Suprapubic skin (tissue), 4 donors: ENCODE results near the gene NUP85. TPM values are rescaled to one million over a fixed set of nuclear protein-coding genes. Genes with fewer than 3 reads are reported as not detected.
"Not testable (repeated sequence)": the region's sequence is repeated elsewhere in the genome, so short reads cannot be mapped to it uniquely, and the experiment has no call there.

Experiments
- DNase-seq, 2 donors: peaks; one replicate each; pipeline ENCODE4 v3.0.0-alpha.2; 2019; ENCODE audit warnings: low spot score in 2 of 2
- H3K27ac ChIP-seq: fragments of 200-600 bp; sonication (generic); one replicate; pipeline ENCODE4 v1.5.1; 2019
- H3K27me3 ChIP-seq: fragments of 200-600 bp; sonication (generic); one replicate; pipeline ENCODE4 v1.5.1; 2019
- H3K36me3 ChIP-seq: fragments of 200-600 bp; sonication (generic); one replicate; pipeline ENCODE4 v1.5.1; 2019
- H3K4me1 ChIP-seq: fragments of 200-600 bp; sonication (generic); one replicate; pipeline ENCODE4 v1.5.1; 2019
- H3K4me3 ChIP-seq: fragments of 200-600 bp; sonication (generic); one replicate; pipeline ENCODE4 v1.5.1; 2019; ENCODE audit warnings: mild to moderate bottlenecking
- H3K9me3 ChIP-seq: fragments of 200-600 bp; sonication (generic); one replicate; pipeline ENCODE4 v1.5.1; 2019
- CTCF ChIP-seq, 2 donors: fragments of 200-600 bp in 1 of 2; fragments of 450-650 bp in 1 of 2; sonication (generic) in 1 of 2; IDR thresholded peaks; one replicate each; pipeline ENCODE4 v1.5.1; 2016 to 2019; ENCODE audit warnings: antibody characterized with exemption in 2 of 2, mild to moderate bottlenecking in 1 of 2, moderate library complexity in 1 of 2
- EP300 ChIP-seq: sonication (generic); formaldehyde crosslinking; IDR thresholded peaks from one replicate; pipeline ENCODE4 v1.6.1; 2017; ENCODE audit warnings: antibody characterized with exemption
- POLR2A ChIP-seq, 2 donors: fragments of 450-650 bp; IDR thresholded peaks; one replicate each; pipeline ENCODE4 v1.6.1; 2017; ENCODE audit warnings: antibody characterized with exemption in 2 of 2, mild to moderate bottlenecking in 2 of 2, moderate library complexity in 2 of 2
- POLR2AphosphoS5 ChIP-seq, 3 donors: sonication (generic); formaldehyde crosslinking; IDR thresholded peaks; one replicate each; pipeline ENCODE4 v1.6.1; 2017; ENCODE audit warnings: antibody characterized with exemption in 3 of 3
- WGBS: methylation state at CpG from one replicate; pipeline ENCODE4 v1.1.5; 2018; 5-methylcytosine and 5-hydroxymethylcytosine counted together
- total RNA-seq, 4 donors: library from RNA; depleted of rRNA; stranded (reverse); fragments of >200 nt; gene quantifications; one replicate each; pipeline ENCODE4 v1.1.0, GENCODE V29; 2016

NUP85 gene
- total RNA-seq, 4 donors from 2014 or later: 27.3 to 71.7 (median 33.0) TPM

GRCh38 chr17:75250009-75250471 is 44.6 kb downstream of the NUP85 start:
- peak overlapping the region; percentile 62 for H3K27ac ChIP-seq
- no peaks in the 10 kb centered on the region for H3K27me3 ChIP-seq
- peak overlapping the region; percentile 26 for H3K4me3 ChIP-seq
- H3K4me1 ChIP-seq: peaks cover 17% of the 10 kb centered on the region
- H3K36me3 ChIP-seq: peaks cover 16% of the 10 kb centered on the region
- DNase-seq: no peak
- TF ChIP-seq EP300 (no peak), POLR2AphosphoS5 (IDR thresholded peaks at IDR 0.05) (no peak), CTCF (IDR thresholded peaks at IDR 0.05) (no peak), POLR2A (IDR thresholded peaks at IDR 0.05) (no peak)
- no peaks in the 10 kb centered on the region for H3K9me3 ChIP-seq
- 44% methylated on average over 11 of the region's 11 CpGs for WGBS

DNA sequence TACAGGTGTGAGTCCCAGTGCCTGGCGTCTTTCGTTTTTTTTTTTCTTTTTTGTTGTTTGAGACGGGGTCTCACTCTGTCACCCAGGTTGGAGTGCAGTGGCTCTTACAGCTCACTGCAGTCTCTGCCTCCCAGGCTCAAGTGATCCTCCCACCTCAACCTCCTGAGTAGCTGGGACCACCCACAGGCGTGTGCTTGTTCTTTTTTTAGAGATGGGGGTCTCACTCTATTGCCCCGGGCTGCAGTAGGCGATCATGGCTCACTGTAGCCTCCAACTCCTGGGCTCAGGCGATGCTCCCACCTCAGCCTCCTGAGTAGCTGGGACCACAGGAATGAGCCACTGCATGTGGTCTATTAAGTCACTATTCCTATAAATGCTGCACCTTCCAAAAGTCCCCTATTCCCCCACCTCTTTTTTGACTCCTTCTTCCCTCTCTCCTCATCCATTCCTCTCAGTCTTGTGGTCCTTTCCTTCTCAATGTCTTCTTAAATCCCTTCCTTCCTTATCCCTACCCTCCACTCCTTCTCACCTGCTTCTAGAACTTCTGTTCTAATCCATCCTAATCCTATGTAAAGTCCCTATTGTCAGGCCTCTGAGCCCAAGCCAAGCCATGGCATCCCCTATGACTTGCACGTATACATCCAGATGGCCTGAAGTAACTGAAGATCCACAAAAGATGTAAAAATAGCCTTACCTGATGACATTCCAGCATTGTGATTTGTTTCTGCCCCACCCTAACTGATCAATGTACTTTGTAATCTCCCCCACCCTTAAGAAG is 46.7 kb downstream of the NUP85 start:
- Histone ChIP-seq H3K4me3 (no peak overlapping the region), H3K36me3 (no peaks in the 10 kb centered on the region), H3K27ac (no peak overlapping the region), H3K9me3 (no peaks in the 10 kb centered on the region), H3K27me3 (no peaks in the 10 kb centered on the region), H3K4me1 (peaks cover 18% of the 10 kb centered on the region)
- WGBS: 86% methylated on average over 8 of the region's 8 CpGs
- DNase-seq: no peak
- no peak for TF ChIP-seq POLR2AphosphoS5 (IDR thresholded peaks at IDR 0.05)
- no peak for TF ChIP-seq POLR2A (IDR thresholded peaks at IDR 0.05)
- no peak for TF ChIP-seq CTCF (IDR thresholded peaks at IDR 0.05)
- no peak for TF ChIP-seq EP300

GRCh38 chr17:75255954-75256698 is 50.6 kb downstream of the NUP85 start:
- H3K27me3 ChIP-seq, H3K4me3 ChIP-seq, H3K9me3 ChIP-seq, DNase-seq, H3K36me3 ChIP-seq: not testable (repeated sequence)
- peak overlapping the region; percentile 48 for H3K27ac ChIP-seq
- peaks cover 28% of the 10 kb centered on the region for H3K4me1 ChIP-seq
- 57% methylated on average over 11 of the region's 11 CpGs for WGBS

GRCh38 chr17:75257228-75257627 is 51.7 kb downstream of the NUP85 start:
- H3K27ac ChIP-seq, H3K36me3 ChIP-seq, DNase-seq, H3K9me3 ChIP-seq, H3K27me3 ChIP-seq, H3K4me3 ChIP-seq: not testable (repeated sequence)
- WGBS: 51% methylated on average over 2 of the region's 2 CpGs
- peaks cover 30% of the 10 kb centered on the region for H3K4me1 ChIP-seq

GRCh38 chr17:75260641-75261335 is 55.3 kb downstream of the NUP85 start:
- TF ChIP-seq POLR2A (IDR thresholded peaks at IDR 0.05) (no peak), EP300 (no peak), CTCF (IDR thresholded peaks at IDR 0.05) (no peak), POLR2AphosphoS5 (IDR thresholded peaks at IDR 0.05) (no peak)
- Histone ChIP-seq H3K4me3 (peak overlapping the region; percentile 91), H3K4me1 (peaks cover 38% of the 10 kb centered on the region), H3K27me3 (no peaks in the 10 kb centered on the region), H3K36me3 (peaks cover 16% of the 10 kb centered on the region), H3K9me3 (no peaks in the 10 kb centered on the region), H3K27ac (peak overlapping the region; percentile 98)
- WGBS: 1% methylated on average over 17 of the region's 31 CpGs
- no peak for DNase-seq
